ENCODE measurements around the gene CHST1. TPM values are rescaled to one million over a fixed set of nuclear protein-coding genes. Genes with fewer than 3 reads are reported as not detected.

Gene CHST1
- total RNA-seq, 1 donor from 2014 or later, result not detected

GRCh38 chr11:45678976-45679375, 13.6 kb upstream of the CHST1 start:
- ChIA-PET POLR2A (no interaction called here), CTCF (no interaction called here)
- Mint-ChIP-seq H3K36me3 (ENCODE audit: low read depth) (no peaks in the 10 kb centered on the region), H3K27me3 (peaks cover 2% of the 10 kb centered on the region), H3K4me1 (no peaks in the 10 kb centered on the region), H3K9me3 (no peaks in the 10 kb centered on the region), H3K4me3 (no peak overlapping the region), H3K27ac (no peak overlapping the region)
- TF ChIP-seq CTCF (IDR thresholded peaks at IDR 0.05), result no peak
- DNase-seq (no peak), ATAC-seq (ENCODE audit: low read depth) (no peak)
- intact Hi-C loops (cut with micrococcal nuclease), result no loop called here

- DNase-seq (no peak), ATAC-seq (ENCODE audit: low read depth) (no peak)
- POLR2A ChIA-PET, result no interaction called here
- Mint-ChIP-seq H3K4me1 (no peaks in the 10 kb centered on the region), H3K36me3 (ENCODE audit: low read depth) (no peaks in the 10 kb centered on the region), H3K9me3 (no peaks in the 10 kb centered on the region), H3K27ac (no peak overlapping the region), H3K27me3 (peaks cover 2% of the 10 kb centered on the region), H3K4me3 (no peak overlapping the region)
- intact Hi-C loops (cut with micrococcal nuclease), result no loop called here
- CTCF ChIA-PET, result no interaction called here
- TF ChIP-seq CTCF (IDR thresholded peaks at IDR 0.05), result no peak
Observed at GRCh38 chr11:45677770-45678512, 12.5 kb upstream of the CHST1 start.

- Mint-ChIP-seq H3K27ac (no peak overlapping the region), H3K4me3 (no peak overlapping the region), H3K9me3 (no peaks in the 10 kb centered on the region), H3K36me3 (ENCODE audit: low read depth) (no peaks in the 10 kb centered on the region), H3K27me3 (peaks cover 2% of the 10 kb centered on the region), H3K4me1 (no peaks in the 10 kb centered on the region)
- ChIA-PET POLR2A (no interaction called here), CTCF (no interaction called here)
- no peak for ATAC-seq (ENCODE audit: low read depth)
- TF ChIP-seq CTCF (IDR thresholded peaks at IDR 0.05), result no peak
- intact Hi-C loops (cut with micrococcal nuclease), result no loop called here
- no peak for DNase-seq
Observed at GRCh38 chr11:45676522-45677095, 11.2 kb upstream of the CHST1 start.

GRCh38 chr11:45675646-45676045, 10.2 kb upstream of the CHST1 start:
- Mint-ChIP-seq H3K27ac (no peak overlapping the region), H3K4me3 (no peak overlapping the region), H3K4me1 (no peaks in the 10 kb centered on the region), H3K27me3 (peaks cover 5% of the 10 kb centered on the region), H3K9me3 (no peaks in the 10 kb centered on the region), H3K36me3 (ENCODE audit: low read depth) (no peaks in the 10 kb centered on the region)
- POLR2A ChIA-PET, result no interaction called here
- no peak for TF ChIP-seq CTCF (IDR thresholded peaks at IDR 0.05)
- no peak for ATAC-seq (ENCODE audit: low read depth)
- intact Hi-C loops (cut with micrococcal nuclease), result no loop called here
- DNase-seq, result no peak
- CTCF ChIA-PET, result no interaction called here

- ChIA-PET CTCF (no interaction called here), POLR2A (no interaction called here)
- intact Hi-C loops (cut with micrococcal nuclease), result no loop called here
- Mint-ChIP-seq H3K36me3 (ENCODE audit: low read depth) (no peaks in the 10 kb centered on the region), H3K27ac (no peak overlapping the region), H3K4me1 (no peaks in the 10 kb centered on the region), H3K4me3 (no peak overlapping the region), H3K9me3 (no peaks in the 10 kb centered on the region), H3K27me3 (peaks cover 8% of the 10 kb centered on the region)
- ATAC-seq (ENCODE audit: low read depth) (no peak), DNase-seq (no peak)
- TF ChIP-seq CTCF (IDR thresholded peaks at IDR 0.05), result no peak
Observed at GRCh38 chr11:45674481-45675190, 9.2 kb upstream of the CHST1 start.
